GM12891 (cell line): ENCODE measurements around the gene STYXL2.

Experiments
- PAX5 ChIP-seq: IDR thresholded peaks from 2 replicates; pipeline ENCODE4 v1.6.1; 2011; ENCODE audit warnings: low read length, moderate library complexity, mild to moderate bottlenecking; ENCODE audit not compliant: insufficient read depth, severe bottlenecking
- POLR2A ChIP-seq: IDR thresholded peaks from 2 replicates; pipeline ENCODE4 v1.6.1; 2011; ENCODE audit warnings: low read depth, low read length, control low read depth
- POLR2AphosphoS5 ChIP-seq: IDR thresholded peaks from 2 replicates; pipeline ENCODE4 v1.6.1; 2011; ENCODE audit warnings: low read depth, low read length, control low read depth
- POU2F2 ChIP-seq: IDR thresholded peaks from 2 replicates; pipeline ENCODE4 v1.6.1; 2011; ENCODE audit warnings: low read depth, mild to moderate bottlenecking, control low read depth, low read length, moderate library complexity
- SPI1 ChIP-seq: IDR thresholded peaks from 2 replicates; pipeline ENCODE4 v1.6.1; 2011; ENCODE audit warnings: low read depth, low read length, control low read depth
- TAF1 ChIP-seq: IDR thresholded peaks from 2 replicates; pipeline ENCODE4 v1.6.1; 2011; ENCODE audit warnings: low read depth, low read length, control low read depth

DNA sequence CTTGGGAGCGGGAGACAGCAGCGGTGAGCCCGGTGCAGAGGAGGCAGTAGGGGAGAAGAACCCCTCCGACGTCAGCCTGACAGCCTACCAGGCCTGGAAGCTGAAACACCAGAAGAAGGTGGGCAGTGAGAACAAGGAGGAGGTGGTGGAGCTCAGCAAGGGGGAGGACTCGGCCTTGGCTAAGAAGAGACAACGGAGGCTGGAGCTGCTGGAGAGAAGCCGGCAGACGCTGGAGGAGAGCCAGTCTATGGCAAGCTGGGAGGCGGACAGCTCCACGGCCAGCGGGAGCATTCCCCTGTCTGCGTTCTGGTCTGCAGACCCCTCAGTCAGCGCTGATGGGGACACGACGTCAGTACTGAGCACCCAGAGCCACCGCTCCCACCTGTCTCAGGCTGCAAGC, 32.9 kb downstream of the STYXL2 start:
- TF ChIP-seq SPI1 (no peak), POLR2AphosphoS5 (no peak), POLR2A (no peak), TAF1 (no peak), PAX5 (no peak), POU2F2 (no peak)
